ENCODE results near the gene MORN1.

The MORN1 gene

GRCh38 chr1:2294033-2294724 is 97.2 kb downstream of the MORN1 start:
- Mint-ChIP-seq H3K4me3 (no peak overlapping the region), H3K27me3 (no peaks in the 10 kb centered on the region), H3K27ac (no peak overlapping the region), H3K9me3 (no peaks in the 10 kb centered on the region), H3K36me3 (peaks cover 24% of the 10 kb centered on the region), H3K4me1 (peaks cover 95% of the 10 kb centered on the region)
- no peak for DNase-seq
- CTCF ChIA-PET, result no interaction called here

DNA sequence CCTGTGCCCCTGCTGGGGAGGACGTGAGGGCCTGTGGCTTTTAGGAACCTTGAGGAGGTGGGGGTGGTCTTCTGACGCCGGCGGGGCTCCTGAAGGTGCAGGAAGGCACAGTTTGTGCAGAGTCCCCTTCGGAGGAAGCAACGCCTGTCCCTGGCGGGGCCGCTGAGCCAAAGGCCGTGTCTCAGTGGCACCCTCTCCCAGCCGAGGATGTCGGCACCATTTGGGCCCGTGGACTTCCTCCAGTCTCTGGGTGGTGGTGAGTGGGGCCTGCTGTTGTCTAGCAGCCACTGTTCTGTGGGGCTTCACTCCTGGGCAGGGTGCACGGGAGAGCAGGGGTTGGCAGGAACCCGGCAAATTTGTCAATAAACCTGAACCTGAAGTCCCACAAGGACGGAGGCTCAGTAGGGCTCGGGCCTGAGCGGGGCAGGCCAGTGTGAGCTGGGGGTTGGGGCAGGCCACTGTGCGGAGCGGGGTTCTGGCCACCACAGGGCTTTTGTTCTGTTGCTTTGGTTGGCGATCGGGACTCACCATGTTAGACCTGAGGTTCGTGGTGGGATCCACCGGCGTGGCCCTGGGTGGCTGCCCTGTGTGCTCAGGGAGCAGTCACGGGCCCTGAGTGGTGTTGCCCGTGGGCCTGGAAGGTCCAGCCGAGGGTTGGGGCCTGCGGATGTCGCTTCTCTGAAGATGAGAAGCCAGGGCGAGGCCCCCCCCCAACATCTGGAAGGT is 98.5 kb downstream of the MORN1 start:
- no peak for DNase-seq
- Mint-ChIP-seq H3K36me3 (peaks cover 34% of the 10 kb centered on the region), H3K4me1 (peaks cover 95% of the 10 kb centered on the region), H3K27ac (no peak overlapping the region), H3K9me3 (no peaks in the 10 kb centered on the region), H3K27me3 (no peaks in the 10 kb centered on the region), H3K4me3 (no peak overlapping the region)
- CTCF ChIA-PET, result no interaction called here

GRCh38 chr1:2291577-2291976 is 99.8 kb downstream of the MORN1 start:
- CTCF ChIA-PET, result interaction anchor here (1.0 to 1.4 kb wide), 4 partner anchors 25 to 90 kb away, joined by 3 to 6 read pairs (median 3); no protein-coding TSS in a partner anchor
- H3K4me3 Mint-ChIP-seq, result peak overlapping the region; percentile 35
- H3K36me3 Mint-ChIP-seq, result peaks cover 32% of the 10 kb centered on the region
- H3K27me3 Mint-ChIP-seq, result no peaks in the 10 kb centered on the region
- peaks cover 91% of the 10 kb centered on the region for H3K4me1 Mint-ChIP-seq
- H3K27ac Mint-ChIP-seq, result peak overlapping the region; percentile 98
- no peak for DNase-seq
- no peaks in the 10 kb centered on the region for H3K9me3 Mint-ChIP-seq

DNA sequence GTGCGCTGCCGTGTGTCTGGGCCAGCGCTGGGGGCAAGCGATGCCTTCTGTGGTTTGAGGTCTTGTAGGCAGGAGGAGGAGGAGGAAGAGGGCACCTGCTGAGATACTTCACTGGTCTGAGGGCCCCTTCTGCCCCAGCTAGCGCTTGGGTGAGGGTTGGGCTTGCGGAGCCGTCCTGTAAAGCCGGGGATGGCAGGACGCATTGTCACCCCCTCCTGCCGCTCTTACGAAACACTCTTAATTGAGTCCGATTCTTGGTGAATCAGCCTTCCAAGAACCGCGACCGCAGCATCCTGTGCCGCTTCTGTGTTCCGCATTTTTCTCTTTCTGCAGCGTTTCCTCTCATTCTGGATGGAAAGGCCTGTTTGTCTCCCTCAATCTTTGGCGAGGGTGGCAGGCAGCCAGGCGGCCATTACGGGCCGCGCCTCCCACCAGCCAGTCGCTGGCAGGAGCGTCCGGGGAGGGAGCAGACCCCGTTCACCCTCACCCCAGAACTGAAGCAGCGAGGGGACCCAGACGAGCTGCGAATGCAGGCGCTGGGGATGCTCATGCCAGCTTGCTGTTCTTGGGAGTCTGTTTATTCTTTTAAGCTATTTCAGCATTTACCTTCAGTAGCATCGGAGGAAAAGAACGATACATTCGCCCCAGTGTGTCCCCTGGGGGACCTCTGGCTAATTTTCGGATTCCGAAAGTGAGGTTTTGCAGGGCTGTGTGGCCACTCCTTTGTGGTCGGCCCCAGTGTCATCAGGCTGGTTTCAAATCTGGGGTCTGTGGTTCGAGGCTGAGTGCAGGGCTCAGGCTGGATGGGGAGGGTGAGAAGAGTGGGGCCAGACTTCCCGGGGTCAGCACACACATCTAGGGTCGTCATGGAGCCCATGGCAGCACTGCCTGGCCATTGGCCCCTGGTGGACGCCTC is 100.5 kb downstream of the MORN1 start:
- peak; percentile 91 for DNase-seq
- Mint-ChIP-seq H3K4me1 (peaks cover 88% of the 10 kb centered on the region), H3K27me3 (no peaks in the 10 kb centered on the region), H3K36me3 (peaks cover 29% of the 10 kb centered on the region), H3K4me3 (peak overlapping the region; percentile 80), H3K27ac (peak overlapping the region; percentile 98), H3K9me3 (no peaks in the 10 kb centered on the region)
- CTCF ChIA-PET, result interaction anchor here (1.1 to 1.4 kb wide), 4 partner anchors 26 to 60 kb away, joined by 3 to 6 read pairs (median 4); no protein-coding TSS in a partner anchor

- Mint-ChIP-seq H3K4me1 (peaks cover 81% of the 10 kb centered on the region), H3K4me3 (peak overlapping the region; percentile 80), H3K27ac (peak overlapping the region; percentile 98)
Observed at GRCh38 chr1:2290171-2290578, 101.2 kb downstream of the MORN1 start.

GRCh38 chr1:2289607-2290006 is 101.7 kb downstream of the MORN1 start:
- peak overlapping the region; percentile 98 for H3K27ac Mint-ChIP-seq
- peak overlapping the region; percentile 80 for H3K4me3 Mint-ChIP-seq
- CTCF ChIA-PET, result interaction anchor here (1.3 kb wide), 2 partner anchors 49 to 55 kb away, joined by 4 to 5 read pairs; no protein-coding TSS in a partner anchor
- no peaks in the 10 kb centered on the region for H3K27me3 Mint-ChIP-seq
- no peak for DNase-seq
- peaks cover 76% of the 10 kb centered on the region for H3K4me1 Mint-ChIP-seq
- peaks cover 23% of the 10 kb centered on the region for H3K36me3 Mint-ChIP-seq
- no peaks in the 10 kb centered on the region for H3K9me3 Mint-ChIP-seq

More at GRCh38 chr1:2290171-2290578, 101.2 kb downstream of the MORN1 start:
- Mint-ChIP-seq H3K27me3 (no peaks in the 10 kb centered on the region), H3K36me3 (peaks cover 23% of the 10 kb centered on the region), H3K9me3 (no peaks in the 10 kb centered on the region)
- no peak for DNase-seq
- CTCF ChIA-PET, result interaction anchor here (1.3 kb wide), 2 partner anchors 50 to 56 kb away, joined by 4 to 5 read pairs; no protein-coding TSS in a partner anchor

DNA sequence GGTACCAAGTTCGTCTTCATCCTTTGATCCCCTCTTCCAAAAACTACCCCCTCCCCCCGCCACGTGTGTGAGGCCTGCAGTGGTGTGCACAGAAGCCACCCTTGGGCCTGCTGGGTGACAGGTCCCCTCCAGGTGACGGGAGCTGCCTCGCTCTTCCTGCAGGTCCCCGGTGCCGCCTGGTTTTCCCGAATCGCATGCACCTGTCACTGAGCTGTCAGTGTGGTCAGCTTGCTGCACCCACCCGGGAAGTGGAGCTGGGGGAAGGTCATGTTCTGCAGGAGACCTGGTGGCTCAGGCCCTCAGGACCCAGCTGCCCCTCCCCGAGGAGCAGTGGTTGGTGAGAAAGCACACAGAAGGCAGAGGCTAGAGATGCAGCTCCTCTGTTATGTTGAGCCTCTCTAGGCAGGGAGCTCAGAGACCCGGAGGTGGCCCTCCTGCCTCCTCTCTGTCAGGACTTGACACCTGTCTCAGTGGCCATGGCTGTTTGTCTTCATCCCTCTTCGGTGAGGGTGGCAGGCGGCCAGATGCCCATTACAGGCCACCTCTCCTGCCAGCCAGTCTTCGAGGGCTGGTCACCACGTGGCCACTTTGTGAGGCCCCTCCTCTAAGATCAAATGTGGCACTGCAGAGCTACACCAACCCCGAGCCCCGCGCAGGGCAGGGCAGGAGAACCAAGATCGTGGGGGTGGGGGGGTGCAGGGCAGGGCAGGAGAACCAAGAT is 102.4 kb downstream of the MORN1 start:
- peaks cover 23% of the 10 kb centered on the region for H3K36me3 Mint-ChIP-seq
- CTCF ChIA-PET, result interaction anchor here (1.3 kb wide), 1 partner anchor 48 kb away, joined by 4 read pairs; no protein-coding TSS in a partner anchor

GRCh38 chr1:2288311-2288710 is 103.0 kb downstream of the MORN1 start:
- Mint-ChIP-seq H3K4me1 (peaks cover 66% of the 10 kb centered on the region), H3K27me3 (no peaks in the 10 kb centered on the region), H3K9me3 (no peaks in the 10 kb centered on the region), H3K4me3 (peak overlapping the region; percentile 18), H3K27ac (peak overlapping the region; percentile 79), H3K36me3 (peaks cover 21% of the 10 kb centered on the region)
- CTCF ChIA-PET, result no interaction called here
- DNase-seq, result peak; percentile 56

More for the DNA sequence above, 102.4 kb downstream of the MORN1 start:
- H3K9me3 Mint-ChIP-seq, result no peaks in the 10 kb centered on the region
- peaks cover 73% of the 10 kb centered on the region for H3K4me1 Mint-ChIP-seq
- peak overlapping the region; percentile 72 for H3K27ac Mint-ChIP-seq
- no peaks in the 10 kb centered on the region for H3K27me3 Mint-ChIP-seq
- DNase-seq, result no peak
- H3K4me3 Mint-ChIP-seq, result no peak overlapping the region

DNA sequence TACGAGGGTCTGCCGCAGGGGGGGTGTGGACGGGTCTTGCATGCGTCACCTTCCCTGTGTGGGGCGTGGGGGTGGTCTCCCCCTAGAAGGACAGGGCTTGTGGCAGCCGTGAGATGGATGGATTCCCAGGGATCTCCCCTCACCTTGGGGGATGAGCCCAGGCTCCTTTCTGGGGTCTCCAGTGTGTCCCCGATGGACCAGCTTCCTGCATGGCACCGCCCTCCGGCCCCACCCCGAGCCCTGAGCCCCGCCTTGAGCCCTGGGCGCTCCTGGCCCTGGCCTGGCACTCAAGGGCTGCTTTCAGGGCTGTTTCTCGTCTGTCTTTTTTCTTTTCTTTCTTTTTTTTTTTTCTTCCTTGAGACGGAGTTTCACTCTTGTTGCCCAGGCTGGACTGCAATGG is 103.7 kb downstream of the MORN1 start:
- H3K27me3 Mint-ChIP-seq, result no peaks in the 10 kb centered on the region
- H3K4me3 Mint-ChIP-seq, result no peak overlapping the region
- peaks cover 21% of the 10 kb centered on the region for H3K36me3 Mint-ChIP-seq
- peaks cover 60% of the 10 kb centered on the region for H3K4me1 Mint-ChIP-seq
- H3K27ac Mint-ChIP-seq, result no peak overlapping the region
- CTCF ChIA-PET, result no interaction called here
- no peaks in the 10 kb centered on the region for H3K9me3 Mint-ChIP-seq
- DNase-seq, result no peak

DNA sequence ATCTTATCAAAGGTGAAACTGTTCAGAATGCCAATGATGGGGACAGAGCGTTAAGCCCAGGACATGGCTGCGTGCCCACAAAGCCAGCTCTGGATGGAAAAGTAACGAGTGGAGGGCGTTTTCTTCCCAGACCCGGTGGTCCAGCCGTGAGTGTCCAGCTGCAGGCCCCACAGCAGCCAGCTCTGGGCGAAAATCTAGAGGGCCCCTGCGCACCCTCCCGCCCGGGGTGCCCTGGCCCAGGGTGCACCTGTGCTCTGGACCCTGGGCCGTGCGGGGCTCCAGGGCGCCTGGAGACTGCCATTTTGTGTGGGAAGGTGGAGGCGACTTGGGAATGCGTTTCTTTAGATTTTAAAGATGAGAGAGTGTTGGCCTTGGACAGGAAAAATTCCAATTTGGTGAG is 104.4 kb downstream of the MORN1 start:
- Mint-ChIP-seq H3K36me3 (peaks cover 17% of the 10 kb centered on the region), H3K27me3 (no peaks in the 10 kb centered on the region), H3K27ac (peak overlapping the region; percentile 22), H3K4me1 (peaks cover 53% of the 10 kb centered on the region), H3K9me3 (no peaks in the 10 kb centered on the region), H3K4me3 (no peak overlapping the region)
- CTCF ChIA-PET, result no interaction called here
- no peak for DNase-seq

DNA sequence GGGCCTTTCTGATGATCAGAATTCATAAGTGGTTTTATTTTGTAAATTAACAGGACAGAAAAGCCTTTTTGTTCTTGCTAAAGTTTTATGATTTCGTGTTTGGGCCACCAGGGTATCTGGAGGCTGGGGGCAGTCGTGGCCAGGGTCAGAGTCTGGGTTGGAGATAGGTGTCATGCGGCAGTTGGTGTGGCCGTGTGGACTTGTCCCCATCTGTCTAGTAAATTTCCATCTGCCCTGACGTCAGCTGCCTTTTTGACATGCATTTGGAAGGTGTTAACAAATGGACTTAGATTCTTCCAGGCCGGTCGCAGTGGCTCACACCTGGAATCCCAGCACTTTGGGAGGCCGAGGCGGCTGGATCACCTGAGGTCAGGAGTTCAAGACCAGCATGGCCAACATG is 106.4 kb downstream of the MORN1 start:
- Mint-ChIP-seq H3K27me3 (no peaks in the 10 kb centered on the region), H3K4me1 (peaks cover 33% of the 10 kb centered on the region), H3K4me3 (no peak overlapping the region), H3K27ac (no peak overlapping the region), H3K9me3 (no peaks in the 10 kb centered on the region), H3K36me3 (peaks cover 18% of the 10 kb centered on the region)
- DNase-seq, result no peak
- CTCF ChIA-PET, result interaction anchor here (0.6 kb wide), 1 partner anchor 29 kb away, joined by 3 read pairs; no protein-coding TSS in a partner anchor

DNA sequence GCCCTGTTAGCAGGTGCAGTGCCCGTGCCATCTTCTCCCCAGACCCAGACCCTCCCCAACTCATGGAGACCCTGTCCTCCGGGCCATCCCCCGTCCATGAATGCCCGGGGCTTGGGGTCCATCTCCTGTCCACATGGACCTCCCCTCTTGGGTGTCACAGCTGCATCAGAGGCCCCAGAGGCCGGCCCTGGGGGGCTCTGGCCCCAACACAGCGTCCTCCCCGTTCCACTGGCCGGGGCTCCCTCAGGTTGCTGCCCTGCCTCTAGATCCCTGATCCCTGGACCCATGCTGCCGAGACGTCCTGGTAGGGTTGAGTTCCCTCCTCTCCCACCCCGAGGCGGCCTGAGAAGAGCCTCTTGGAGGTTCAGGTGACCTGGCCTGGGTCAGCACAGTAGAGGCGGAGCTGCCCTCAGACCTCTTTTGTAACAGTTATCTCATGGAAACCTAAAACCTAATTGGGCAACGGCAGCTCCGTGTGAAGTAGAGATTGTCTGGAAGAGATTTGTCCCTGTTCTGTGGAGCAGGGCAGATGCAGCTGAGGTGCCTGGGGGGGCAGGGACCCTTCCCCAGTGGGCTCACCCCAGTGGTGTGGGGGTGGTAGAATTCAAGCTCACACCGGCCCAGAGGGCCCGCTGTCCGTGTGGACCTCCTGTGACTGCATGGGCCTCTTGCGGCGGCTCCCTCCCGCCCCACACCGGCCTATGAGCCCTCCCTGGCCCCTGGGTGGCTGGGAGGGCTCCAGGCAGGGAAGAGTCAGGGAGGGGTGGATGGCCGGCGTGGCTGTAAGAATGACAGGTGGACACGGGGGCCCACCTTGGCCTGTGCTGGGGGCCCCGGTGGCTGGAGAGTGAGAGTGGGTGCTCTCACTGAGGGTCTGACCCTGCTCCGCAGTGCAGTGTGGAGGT is 107.1 kb downstream of the MORN1 start:
- Mint-ChIP-seq H3K36me3 (peaks cover 23% of the 10 kb centered on the region), H3K4me1 (peaks cover 28% of the 10 kb centered on the region), H3K4me3 (no peak overlapping the region), H3K9me3 (no peaks in the 10 kb centered on the region), H3K27me3 (no peaks in the 10 kb centered on the region), H3K27ac (no peak overlapping the region)
- CTCF ChIA-PET, result no interaction called here
- DNase-seq, result no peak

Measured in activated naive CD4-positive, alpha-beta T cell treated with anti-CD3 and anti-CD28 coated beads, Interleukin-2, amount 10 ng/mL, durations not matched to agents 7 days and 5 days (primary cell).